ENCODE results near the gene CHST4. TPM values are rescaled to one million over a fixed set of nuclear protein-coding genes. Genes with fewer than 3 reads are reported as not detected.

Gene CHST4
- total RNA-seq, 1 experiment from 2014 or later = 0.14 TPM

DNA sequence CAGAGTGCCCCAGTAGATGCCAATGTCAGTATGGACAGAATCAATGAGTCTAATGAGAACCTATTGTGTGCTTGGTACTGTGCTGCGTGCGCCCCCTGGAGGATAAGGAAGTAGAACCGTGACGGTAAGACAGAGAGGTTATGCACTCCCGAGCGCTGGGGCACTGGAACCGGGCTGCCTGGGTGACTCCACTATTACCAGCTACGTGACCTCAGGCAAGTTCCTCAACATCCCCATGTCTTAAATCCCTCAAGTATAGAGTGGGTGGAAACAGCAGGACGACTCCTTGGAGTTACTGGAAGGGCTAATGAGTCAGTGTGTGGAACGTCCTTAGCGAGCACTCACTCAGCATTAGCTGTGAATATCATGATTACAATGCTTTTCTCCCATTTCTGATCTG, 16.2 kb downstream of the CHST4 start:
- no TSS peak for BruUV-seq (replicated peaks)
- peak; percentile 73 for DNase-seq (ENCODE audit: unreplicated experiment)
- Mint-ChIP-seq H3K36me3 (ENCODE audit: insufficient read depth, unreplicated experiment) (no peaks in the 10 kb centered on the region), H3K27ac (ENCODE audit: low read depth, unreplicated experiment) (no peak overlapping the region), H3K4me3 (ENCODE audit: unreplicated experiment) (no peak overlapping the region), H3K9me3 (ENCODE audit: unreplicated experiment) (no peaks in the 10 kb centered on the region), H3K27me3 (ENCODE audit: insufficient read depth, unreplicated experiment) (peaks cover 11% of the 10 kb centered on the region), H3K4me1 (ENCODE audit: insufficient read depth, unreplicated experiment) (no peaks in the 10 kb centered on the region)
- intact Hi-C loops (cut with micrococcal nuclease) = no loop called here
- TF ChIP-seq, protein P1, sequence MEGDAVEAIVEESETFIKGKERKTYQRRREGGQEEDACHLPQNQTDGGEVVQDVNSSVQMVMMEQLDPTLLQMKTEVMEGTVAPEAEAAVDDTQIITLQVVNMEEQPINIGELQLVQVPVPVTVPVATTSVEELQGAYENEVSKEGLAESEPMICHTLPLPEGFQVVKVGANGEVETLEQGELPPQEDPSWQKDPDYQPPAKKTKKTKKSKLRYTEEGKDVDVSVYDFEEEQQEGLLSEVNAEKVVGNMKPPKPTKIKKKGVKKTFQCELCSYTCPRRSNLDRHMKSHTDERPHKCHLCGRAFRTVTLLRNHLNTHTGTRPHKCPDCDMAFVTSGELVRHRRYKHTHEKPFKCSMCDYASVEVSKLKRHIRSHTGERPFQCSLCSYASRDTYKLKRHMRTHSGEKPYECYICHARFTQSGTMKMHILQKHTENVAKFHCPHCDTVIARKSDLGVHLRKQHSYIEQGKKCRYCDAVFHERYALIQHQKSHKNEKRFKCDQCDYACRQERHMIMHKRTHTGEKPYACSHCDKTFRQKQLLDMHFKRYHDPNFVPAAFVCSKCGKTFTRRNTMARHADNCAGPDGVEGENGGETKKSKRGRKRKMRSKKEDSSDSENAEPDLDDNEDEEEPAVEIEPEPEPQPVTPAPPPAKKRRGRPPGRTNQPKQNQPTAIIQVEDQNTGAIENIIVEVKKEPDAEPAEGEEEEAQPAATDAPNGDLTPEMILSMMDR (IDR thresholded peaks at IDR 0.05; ENCODE audit: unreplicated experiment) = peak; percentile 46
- CTCF ChIA-PET = interaction anchor here (0.9 to 2.2 kb wide), 6 partner anchors 13 to 111 kb away, joined by 3 to 9 read pairs (median 4); no protein-coding TSS in a partner anchor
- POLR2A ChIA-PET = no interaction called here

GRCh38 chr16:71547168-71547567, 20.9 kb downstream of the CHST4 start:
- Mint-ChIP-seq H3K4me1 (ENCODE audit: insufficient read depth, unreplicated experiment) (no peaks in the 10 kb centered on the region), H3K27me3 (ENCODE audit: insufficient read depth, unreplicated experiment) (peaks cover 15% of the 10 kb centered on the region), H3K9me3 (ENCODE audit: unreplicated experiment) (no peaks in the 10 kb centered on the region), H3K4me3 (ENCODE audit: unreplicated experiment) (no peak overlapping the region), H3K27ac (ENCODE audit: low read depth, unreplicated experiment) (no peak overlapping the region), H3K36me3 (ENCODE audit: insufficient read depth, unreplicated experiment) (no peaks in the 10 kb centered on the region)
- BruUV-seq (replicated peaks) = no TSS peak
- DNase-seq (ENCODE audit: unreplicated experiment) = no peak
- CTCF ChIA-PET = interaction anchor here (0.8 to 1.4 kb wide), 3 partner anchors 10 to 133 kb away, joined by 4 read pairs; no protein-coding TSS in a partner anchor
- TF ChIP-seq, protein P1 (IDR thresholded peaks at IDR 0.05; ENCODE audit: unreplicated experiment) = no peak
- POLR2A ChIA-PET = interaction anchor here (0.6 kb wide), 1 partner anchor 21 kb away, joined by 3 read pairs; the partner anchor contains the start of gene CHST4
- intact Hi-C loops (cut with micrococcal nuclease) = no loop called here

DNA sequence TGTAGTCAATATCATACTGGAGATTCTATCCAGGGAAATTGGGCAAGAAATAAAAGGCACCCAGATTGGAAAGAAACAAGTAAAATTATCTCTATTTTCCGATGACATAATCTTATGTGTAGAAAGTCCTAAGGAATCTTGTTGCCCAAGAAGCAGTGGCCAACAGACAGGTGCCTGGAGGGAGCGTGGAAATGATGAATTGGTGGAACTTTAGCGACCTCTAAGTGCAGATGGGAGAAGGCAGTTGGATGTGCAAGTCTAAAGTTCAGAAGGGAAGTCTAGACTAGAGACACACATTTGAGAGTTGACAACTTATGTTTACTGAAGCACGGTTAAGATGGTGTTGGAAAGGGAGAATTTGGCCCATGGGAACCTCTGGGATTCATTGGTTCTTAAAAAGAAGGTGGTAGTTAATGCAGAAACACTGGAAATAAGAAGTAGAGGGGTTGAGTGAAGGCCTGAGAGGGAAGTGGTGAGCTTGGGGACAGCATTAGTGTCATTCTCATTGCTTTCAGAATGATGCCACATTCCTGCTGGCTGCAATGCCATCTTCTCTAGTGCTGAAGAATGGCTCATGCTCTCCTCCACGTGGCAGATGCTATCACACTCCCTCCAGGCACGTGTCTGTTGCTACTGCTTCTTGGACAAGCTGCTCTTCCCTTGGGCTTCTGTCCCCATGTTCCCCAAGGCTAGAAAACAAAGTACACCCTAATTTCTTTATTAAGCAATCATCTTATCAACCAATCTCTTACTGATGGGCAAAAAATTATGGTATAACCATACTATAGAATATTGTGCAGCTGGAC, 26.7 kb downstream of the CHST4 start:
- TF ChIP-seq, protein P1 (IDR thresholded peaks at IDR 0.05; ENCODE audit: unreplicated experiment) = no peak
- CTCF ChIA-PET = interaction anchor here (1.1 to 1.6 kb wide), 4 partner anchors 11 to 59 kb away, joined by 3 to 8 read pairs (median 6); no protein-coding TSS in a partner anchor
- no peak overlapping the region for H3K27ac Mint-ChIP-seq (ENCODE audit: low read depth, unreplicated experiment)
- no peak overlapping the region for H3K4me3 Mint-ChIP-seq (ENCODE audit: unreplicated experiment)
- H3K27me3 Mint-ChIP-seq (ENCODE audit: insufficient read depth, unreplicated experiment) = peaks cover 36% of the 10 kb centered on the region
- no TSS peak for BruUV-seq (replicated peaks)
- H3K4me1 Mint-ChIP-seq (ENCODE audit: insufficient read depth, unreplicated experiment) = peaks cover 11% of the 10 kb centered on the region
- POLR2A ChIA-PET = interaction anchor here (0.9 kb wide), 1 partner anchor 58 kb away, joined by 3 read pairs; no protein-coding TSS in a partner anchor
- no peaks in the 10 kb centered on the region for H3K9me3 Mint-ChIP-seq (ENCODE audit: unreplicated experiment)
- DNase-seq (ENCODE audit: unreplicated experiment) = peak; percentile 30
- intact Hi-C loops (cut with micrococcal nuclease) = no loop called here
- H3K36me3 Mint-ChIP-seq (ENCODE audit: insufficient read depth, unreplicated experiment) = no peaks in the 10 kb centered on the region

DNA sequence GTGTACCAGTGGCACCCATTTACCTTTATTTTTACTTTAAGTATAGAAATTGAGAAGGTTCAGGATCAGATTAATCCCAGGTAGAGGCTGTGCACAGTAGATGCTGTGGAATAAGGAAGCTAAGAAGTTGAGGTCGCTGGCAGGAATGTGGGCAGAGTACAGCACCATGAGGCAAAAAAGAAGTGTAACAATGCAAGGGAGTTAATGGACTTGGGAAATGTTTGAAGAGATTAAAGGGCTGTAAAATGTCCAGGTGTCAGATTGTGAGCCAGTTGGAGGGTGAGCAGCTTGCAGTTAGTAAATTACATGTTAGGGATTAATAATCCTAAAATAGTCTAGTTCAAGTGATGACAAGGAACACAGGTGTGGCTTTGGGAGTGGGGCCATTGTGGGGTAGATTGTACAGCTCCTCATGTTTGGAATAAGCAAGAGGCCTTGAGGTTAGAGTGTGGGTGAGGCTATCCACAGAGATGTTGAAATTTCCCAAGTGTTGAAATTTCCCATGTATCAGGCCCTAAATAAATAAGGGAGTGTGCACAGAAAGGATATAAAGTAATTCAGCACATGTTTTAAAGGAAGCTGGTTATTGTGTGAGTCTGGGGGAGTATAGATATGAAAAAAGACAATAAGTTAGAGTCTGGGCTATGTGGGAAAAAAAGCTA, 29.1 kb downstream of the CHST4 start:
- no TSS peak for BruUV-seq (replicated peaks)
- ChIA-PET POLR2A (interaction anchor here (1.2 to 1.4 kb wide), 2 partner anchors 10 to 21 kb away, joined by 6 to 9 read pairs; no protein-coding TSS in a partner anchor), CTCF (interaction anchor here (0.6 to 2.0 kb wide), 8 partner anchors 12 to 778 kb away, joined by 3 to 11 read pairs (median 4); no protein-coding TSS in a partner anchor)
- Mint-ChIP-seq H3K4me1 (ENCODE audit: insufficient read depth, unreplicated experiment) (peaks cover 11% of the 10 kb centered on the region), H3K27me3 (ENCODE audit: insufficient read depth, unreplicated experiment) (peaks cover 54% of the 10 kb centered on the region), H3K36me3 (ENCODE audit: insufficient read depth, unreplicated experiment) (no peaks in the 10 kb centered on the region), H3K4me3 (ENCODE audit: unreplicated experiment) (no peak overlapping the region), H3K9me3 (ENCODE audit: unreplicated experiment) (no peaks in the 10 kb centered on the region), H3K27ac (ENCODE audit: low read depth, unreplicated experiment) (no peak overlapping the region)
- DNase-seq (ENCODE audit: unreplicated experiment) = peak; percentile 42
- intact Hi-C loops (cut with micrococcal nuclease) = no loop called here
- TF ChIP-seq, protein P1 (IDR thresholded peaks at IDR 0.05; ENCODE audit: unreplicated experiment) = no peak
